Ishikawa (cell line): Measurements from ENCODE around the gene TP53TG5.

Source experiments
- CEBPB ChIP-seq: IDR thresholded peaks from 2 replicates; pipeline ENCODE4 v1.6.1; 2012
- CREB1 ChIP-seq: IDR thresholded peaks from 2 replicates; pipeline ENCODE4 v1.6.1; 2012; ENCODE audit warnings: low read depth
- EGR1 ChIP-seq: IDR thresholded peaks from 2 replicates; pipeline ENCODE4 v1.6.1; 2012
- EP300 ChIP-seq: IDR thresholded peaks from 2 replicates; pipeline ENCODE4 v1.6.1; 2012; ENCODE audit warnings: borderline replicate concordance
- FOXM1 ChIP-seq: IDR thresholded peaks from 2 replicates; pipeline ENCODE4 v1.6.1; 2012; ENCODE audit warnings: low read depth, borderline replicate concordance
- NFIC ChIP-seq: IDR thresholded peaks from 2 replicates; pipeline ENCODE4 v1.6.1; 2012
- RAD21 ChIP-seq: IDR thresholded peaks from 2 replicates; pipeline ENCODE4 v1.6.1; 2012; ENCODE audit warnings: low read depth
- TAF1 ChIP-seq: IDR thresholded peaks from 2 replicates; pipeline ENCODE4 v1.6.1; 2012; ENCODE audit warnings: low read depth, mild to moderate bottlenecking
- TCF12 ChIP-seq: IDR thresholded peaks from 2 replicates; pipeline ENCODE4 v1.6.1; 2012; ENCODE audit warnings: low read depth
- TEAD4 ChIP-seq: IDR thresholded peaks from 2 replicates; pipeline ENCODE4 v1.6.1; 2012
- YY1 ChIP-seq: IDR thresholded peaks from 2 replicates; pipeline ENCODE4 v1.6.1; 2012; ENCODE audit warnings: low read depth
- ZBTB7A ChIP-seq: IDR thresholded peaks from 2 replicates; pipeline ENCODE4 v1.6.1; 2012; ENCODE audit warnings: low read depth
- TF ChIP-seq, protein P1 (sequence below): IDR thresholded peaks from 2 replicates; pipeline ENCODE4 v1.6.1; 2012
- TF ChIP-seq, protein P2 (sequence below): IDR thresholded peaks from 2 replicates; pipeline ENCODE4 v1.6.1; 2012
- TF ChIP-seq, protein P3 (sequence below): IDR thresholded peaks from 2 replicates; pipeline ENCODE4 v1.6.1; 2012; ENCODE audit warnings: low read depth, mild to moderate bottlenecking

The TP53TG5 gene

DNA sequence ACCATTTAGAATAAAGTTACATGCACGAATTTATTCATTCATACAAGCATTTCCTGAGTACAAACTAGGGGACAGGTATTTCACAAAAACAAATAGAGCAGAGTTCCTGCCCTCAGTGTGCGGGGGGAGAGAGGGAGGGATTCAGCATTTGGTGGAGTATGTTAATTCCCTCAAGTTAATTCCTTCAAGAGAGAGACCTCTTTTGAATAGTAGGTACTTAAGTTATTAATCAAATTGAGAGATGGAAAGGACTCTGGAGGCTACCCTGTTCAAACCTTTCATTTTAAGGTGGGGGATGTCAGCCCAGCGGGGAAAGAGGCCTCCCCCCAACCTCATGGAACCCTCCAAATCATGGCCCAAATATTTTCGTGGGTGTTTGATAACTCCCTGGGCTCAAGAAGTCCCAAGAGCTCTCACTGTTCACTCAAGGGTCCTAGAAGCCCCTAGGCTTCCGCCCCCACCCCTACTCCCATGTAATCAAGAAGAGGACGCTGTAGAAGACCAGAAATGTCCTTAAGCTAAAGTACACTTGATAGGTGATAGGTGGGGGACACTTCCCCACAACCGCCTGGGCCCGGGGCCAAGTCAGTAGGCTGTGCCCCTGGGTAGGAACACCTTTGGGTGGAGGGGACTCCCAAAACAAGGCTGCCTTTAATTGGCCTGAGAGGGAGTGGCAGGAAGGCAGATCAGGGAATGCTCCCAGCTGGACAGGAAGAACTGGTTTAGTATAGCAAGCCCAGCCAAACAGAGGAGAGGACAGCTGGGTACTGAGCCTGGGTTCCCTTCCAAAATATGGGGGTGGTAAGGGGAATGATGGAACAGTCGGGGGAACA lies 32.8 kb downstream of the TP53TG5 start:
- TF ChIP-seq TAF1 (no peak), NFIC (peak; percentile 93), TCF12 (peak; percentile 89), FOXM1 (peak; percentile 43; the same call in 1 of the 2 replicates), RAD21 (no peak), ZBTB7A (peak; percentile 62), EP300 (peak; percentile 85; the same call in 1 of the 2 replicates), CREB1 (no peak), EGR1 (peak; percentile 36), YY1 (peak; percentile 73), CEBPB (no peak), TEAD4 (peak; percentile 91)
- TF ChIP-seq, protein P1, sequence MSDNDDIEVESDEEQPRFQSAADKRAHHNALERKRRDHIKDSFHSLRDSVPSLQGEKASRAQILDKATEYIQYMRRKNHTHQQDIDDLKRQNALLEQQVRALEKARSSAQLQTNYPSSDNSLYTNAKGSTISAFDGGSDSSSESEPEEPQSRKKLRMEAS, result peak; percentile 40
- TF ChIP-seq, protein P2, sequence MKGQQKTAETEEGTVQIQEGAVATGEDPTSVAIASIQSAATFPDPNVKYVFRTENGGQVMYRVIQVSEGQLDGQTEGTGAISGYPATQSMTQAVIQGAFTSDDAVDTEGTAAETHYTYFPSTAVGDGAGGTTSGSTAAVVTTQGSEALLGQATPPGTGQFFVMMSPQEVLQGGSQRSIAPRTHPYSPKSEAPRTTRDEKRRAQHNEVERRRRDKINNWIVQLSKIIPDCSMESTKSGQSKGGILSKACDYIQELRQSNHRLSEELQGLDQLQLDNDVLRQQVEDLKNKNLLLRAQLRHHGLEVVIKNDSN, result no peak
- TF ChIP-seq, protein P3, sequence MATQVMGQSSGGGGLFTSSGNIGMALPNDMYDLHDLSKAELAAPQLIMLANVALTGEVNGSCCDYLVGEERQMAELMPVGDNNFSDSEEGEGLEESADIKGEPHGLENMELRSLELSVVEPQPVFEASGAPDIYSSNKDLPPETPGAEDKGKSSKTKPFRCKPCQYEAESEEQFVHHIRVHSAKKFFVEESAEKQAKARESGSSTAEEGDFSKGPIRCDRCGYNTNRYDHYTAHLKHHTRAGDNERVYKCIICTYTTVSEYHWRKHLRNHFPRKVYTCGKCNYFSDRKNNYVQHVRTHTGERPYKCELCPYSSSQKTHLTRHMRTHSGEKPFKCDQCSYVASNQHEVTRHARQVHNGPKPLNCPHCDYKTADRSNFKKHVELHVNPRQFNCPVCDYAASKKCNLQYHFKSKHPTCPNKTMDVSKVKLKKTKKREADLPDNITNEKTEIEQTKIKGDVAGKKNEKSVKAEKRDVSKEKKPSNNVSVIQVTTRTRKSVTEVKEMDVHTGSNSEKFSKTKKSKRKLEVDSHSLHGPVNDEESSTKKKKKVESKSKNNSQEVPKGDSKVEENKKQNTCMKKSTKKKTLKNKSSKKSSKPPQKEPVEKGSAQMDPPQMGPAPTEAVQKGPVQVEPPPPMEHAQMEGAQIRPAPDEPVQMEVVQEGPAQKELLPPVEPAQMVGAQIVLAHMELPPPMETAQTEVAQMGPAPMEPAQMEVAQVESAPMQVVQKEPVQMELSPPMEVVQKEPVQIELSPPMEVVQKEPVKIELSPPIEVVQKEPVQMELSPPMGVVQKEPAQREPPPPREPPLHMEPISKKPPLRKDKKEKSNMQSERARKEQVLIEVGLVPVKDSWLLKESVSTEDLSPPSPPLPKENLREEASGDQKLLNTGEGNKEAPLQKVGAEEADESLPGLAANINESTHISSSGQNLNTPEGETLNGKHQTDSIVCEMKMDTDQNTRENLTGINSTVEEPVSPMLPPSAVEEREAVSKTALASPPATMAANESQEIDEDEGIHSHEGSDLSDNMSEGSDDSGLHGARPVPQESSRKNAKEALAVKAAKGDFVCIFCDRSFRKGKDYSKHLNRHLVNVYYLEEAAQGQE, result no peak

DNA sequence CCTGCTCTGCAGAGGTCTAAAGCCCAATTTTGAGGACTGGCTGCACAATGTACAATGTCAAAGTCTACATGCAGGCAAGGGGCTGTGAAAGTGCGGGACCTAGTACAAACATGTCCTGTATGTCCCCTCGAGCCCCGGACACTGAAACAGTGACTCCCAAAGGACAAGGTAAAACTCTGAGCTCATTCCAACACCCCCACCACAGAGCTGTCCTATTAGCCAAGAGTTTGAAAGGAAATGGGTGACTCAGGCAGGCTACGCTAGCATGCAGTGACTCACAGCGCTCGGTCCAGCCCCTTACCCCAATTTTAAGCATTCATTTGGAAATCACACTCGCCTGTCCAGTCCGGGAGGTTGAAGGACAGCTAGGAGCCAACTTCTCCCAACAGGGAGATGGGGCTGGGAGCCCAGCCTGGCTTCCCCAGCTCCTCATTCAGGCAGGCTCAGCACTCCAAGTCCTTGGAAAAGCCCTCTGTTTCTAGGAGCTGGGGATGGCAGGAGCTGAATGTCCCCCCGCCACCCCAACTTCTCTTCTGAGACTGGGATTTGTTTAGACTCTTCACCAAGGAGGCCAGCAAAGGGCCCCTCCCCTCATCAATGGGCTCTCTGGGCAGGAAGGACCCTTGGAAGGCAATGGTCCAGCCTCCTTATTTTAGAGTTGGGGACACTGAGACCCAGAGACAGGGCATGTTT lies 33.8 kb downstream of the TP53TG5 start:
- TF ChIP-seq CEBPB, result peak; percentile 60
- TF ChIP-seq TEAD4, result peak; percentile 47
- peak; percentile 84 for TF ChIP-seq ZBTB7A
- peak; percentile 46; the same call in 1 of the 2 replicates for TF ChIP-seq EP300
- TF ChIP-seq TCF12, result peak; percentile 56; the same call in 1 of the 2 replicates
- no peak for TF ChIP-seq YY1
- no peak for TF ChIP-seq CREB1
- no peak for TF ChIP-seq RAD21
- peak; percentile 39 for TF ChIP-seq NFIC
- TF ChIP-seq, protein P2, result no peak

DNA sequence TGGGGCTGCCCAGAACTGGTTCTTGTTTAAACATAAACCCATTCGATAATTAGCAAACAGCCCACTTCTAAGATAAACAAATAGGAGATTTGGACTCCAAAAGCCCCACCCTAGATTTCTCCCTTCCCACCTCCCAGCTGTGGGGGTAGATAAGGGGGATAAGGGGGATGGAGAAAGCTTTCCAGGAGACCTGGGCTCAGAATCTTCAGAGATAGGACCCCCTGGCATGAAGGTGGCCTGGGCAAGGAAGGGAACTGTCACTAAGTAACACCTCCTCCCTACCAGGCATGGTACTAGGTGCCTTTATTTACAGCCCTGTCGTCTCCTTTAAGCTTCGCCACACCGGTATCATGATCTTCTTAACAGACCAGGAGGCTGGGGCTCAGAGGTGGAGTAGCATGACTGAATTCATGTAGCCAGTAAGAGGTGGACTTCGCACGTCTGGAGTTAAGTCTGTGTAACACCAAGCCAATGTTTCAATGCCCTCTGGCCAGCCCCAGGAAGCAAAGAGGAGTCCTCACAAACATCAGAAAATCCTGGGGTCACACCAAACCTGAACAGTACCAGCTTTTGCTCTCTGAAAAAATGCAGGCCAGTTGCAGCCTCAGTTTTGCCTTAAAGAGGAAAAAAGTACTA lies 34.5 kb downstream of the TP53TG5 start:
- TF ChIP-seq RAD21, result no peak
- TF ChIP-seq TCF12, result no peak
- TF ChIP-seq, protein P1, result 0 out of 2 replicates have a peak, but pooled peaks have one; percentile 2
- TF ChIP-seq CEBPB, result no peak
- TF ChIP-seq, protein P2, result no peak
- no peak for TF ChIP-seq EGR1
- TF ChIP-seq FOXM1, result peak; percentile 50; the same call in 1 of the 2 replicates
- TF ChIP-seq, protein P3, result no peak
- no peak for TF ChIP-seq CREB1
- TF ChIP-seq ZBTB7A, result peak; percentile 43; the same call in 1 of the 2 replicates
- TF ChIP-seq EP300, result no peak

DNA sequence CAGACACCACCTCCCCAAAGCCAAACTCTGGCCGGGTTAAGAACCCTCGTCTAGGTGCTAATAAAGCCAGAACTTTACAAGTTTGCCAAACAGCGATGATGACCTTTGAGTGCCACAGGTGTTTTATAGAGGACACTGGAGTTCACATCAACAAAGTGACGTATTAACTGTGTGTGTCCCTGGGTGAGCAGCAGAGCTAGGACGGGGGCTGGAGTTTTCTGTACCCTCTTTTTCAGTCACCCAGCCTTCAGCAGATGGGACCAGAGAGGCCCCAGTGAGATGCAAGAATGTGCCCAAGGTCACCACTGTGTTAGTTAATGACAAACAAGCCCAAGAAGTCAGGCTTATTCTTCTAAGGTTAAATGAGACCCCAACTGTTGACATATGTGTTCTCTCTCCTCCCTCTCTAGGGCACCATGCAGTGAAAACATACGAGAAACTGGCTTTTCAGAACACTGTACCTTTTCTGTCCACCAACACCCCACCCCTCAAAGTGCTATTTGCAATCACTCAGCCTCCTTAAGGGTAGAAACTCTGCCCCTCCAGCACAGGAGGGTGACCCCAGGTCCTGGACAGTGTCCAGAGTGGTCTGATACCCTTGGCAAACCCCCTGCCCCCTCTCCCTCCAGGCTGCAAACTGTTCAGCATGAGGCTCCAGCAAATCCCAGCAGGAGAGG lies 35.1 kb downstream of the TP53TG5 start:
- TF ChIP-seq, protein P3, result no peak
- TF ChIP-seq TAF1, result no peak
- TF ChIP-seq EP300, result no peak
